Esophagus squamous epithelium (tissue), 4 donors: Measurements from ENCODE around the gene CLDN24.

ENCODE experiments used
- POLR2A ChIP-seq, 4 donors: fragments of 450-650 bp; IDR thresholded peaks; one replicate each; pipeline ENCODE4 v1.6.1; 2017; ENCODE audit warnings: antibody characterized with exemption in 4 of 4, mild to moderate bottlenecking in 4 of 4, moderate library complexity in 3 of 4
- TF ChIP-seq, protein P1 (sequence below), 6 experiments: fragments of 450-650 bp in 4 of 6; fragments of 200-600 bp in 2 of 6; sonication (generic) in 2 of 6; IDR thresholded peaks; one replicate each; pipeline ENCODE4 v1.5.1; 2016 to 2019; ENCODE audit warnings: antibody characterized with exemption in 6 of 6, mild to moderate bottlenecking in 4 of 6, moderate library complexity in 4 of 6

DNA sequence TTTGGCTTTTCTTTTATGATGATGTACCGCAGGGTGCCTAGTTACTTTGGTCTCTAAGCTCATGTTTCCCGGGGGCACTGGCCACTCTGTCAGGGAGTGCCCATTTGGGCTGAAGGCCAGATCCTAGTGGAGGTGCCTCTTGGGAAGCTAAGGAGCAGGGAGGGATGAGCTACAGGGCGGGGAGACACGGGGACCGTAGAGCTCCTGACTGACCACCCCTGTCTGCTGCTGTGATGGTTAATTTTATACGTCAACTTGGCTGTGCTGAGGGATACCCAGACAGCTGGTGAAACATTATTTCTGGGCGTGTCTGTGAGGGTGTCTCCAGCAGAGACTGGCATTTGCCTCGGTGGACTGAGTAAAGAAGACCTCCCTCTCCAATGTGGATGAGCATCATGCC, 24.9 kb upstream of the CLDN24 start:
- TF ChIP-seq, protein P1, sequence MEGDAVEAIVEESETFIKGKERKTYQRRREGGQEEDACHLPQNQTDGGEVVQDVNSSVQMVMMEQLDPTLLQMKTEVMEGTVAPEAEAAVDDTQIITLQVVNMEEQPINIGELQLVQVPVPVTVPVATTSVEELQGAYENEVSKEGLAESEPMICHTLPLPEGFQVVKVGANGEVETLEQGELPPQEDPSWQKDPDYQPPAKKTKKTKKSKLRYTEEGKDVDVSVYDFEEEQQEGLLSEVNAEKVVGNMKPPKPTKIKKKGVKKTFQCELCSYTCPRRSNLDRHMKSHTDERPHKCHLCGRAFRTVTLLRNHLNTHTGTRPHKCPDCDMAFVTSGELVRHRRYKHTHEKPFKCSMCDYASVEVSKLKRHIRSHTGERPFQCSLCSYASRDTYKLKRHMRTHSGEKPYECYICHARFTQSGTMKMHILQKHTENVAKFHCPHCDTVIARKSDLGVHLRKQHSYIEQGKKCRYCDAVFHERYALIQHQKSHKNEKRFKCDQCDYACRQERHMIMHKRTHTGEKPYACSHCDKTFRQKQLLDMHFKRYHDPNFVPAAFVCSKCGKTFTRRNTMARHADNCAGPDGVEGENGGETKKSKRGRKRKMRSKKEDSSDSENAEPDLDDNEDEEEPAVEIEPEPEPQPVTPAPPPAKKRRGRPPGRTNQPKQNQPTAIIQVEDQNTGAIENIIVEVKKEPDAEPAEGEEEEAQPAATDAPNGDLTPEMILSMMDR (IDR thresholded peaks at IDR 0.05): no peak
- TF ChIP-seq POLR2A (IDR thresholded peaks at IDR 0.05): no peak
